Lower leg skin (tissue), 3 donors: ENCODE measurements around the gene CERK.

Experiments used
- CTCF ChIP-seq, 3 donors: fragments of 450-650 bp; IDR thresholded peaks; one replicate each; pipeline ENCODE4 v1.5.1; 2016; ENCODE audit warnings: antibody characterized with exemption in 3 of 3, mild to moderate bottlenecking in 3 of 3, moderate library complexity in 2 of 3
- POLR2A ChIP-seq, 2 donors: fragments of 450-650 bp; IDR thresholded peaks; one replicate each; pipeline ENCODE4 v1.6.1; 2016 to 2017; ENCODE audit warnings: antibody characterized with exemption in 2 of 2, mild to moderate bottlenecking in 1 of 2, moderate library complexity in 1 of 2

GRCh38 chr22:46656856-46657654 is 81.0 kb downstream of the CERK start:
- TF ChIP-seq CTCF (IDR thresholded peaks at IDR 0.05) = no peak
- no peak for TF ChIP-seq POLR2A (IDR thresholded peaks at IDR 0.05)
